Glomerular visceral epithelial cell (primary cell): Measurements from ENCODE around the gene SLC47A1.

Source experiments
- DNase-seq: peaks from one replicate; pipeline ENCODE4 v3.0.0-alpha.2; 2016; ENCODE audit errors: extremely low spot score

The SLC47A1 gene

DNA sequence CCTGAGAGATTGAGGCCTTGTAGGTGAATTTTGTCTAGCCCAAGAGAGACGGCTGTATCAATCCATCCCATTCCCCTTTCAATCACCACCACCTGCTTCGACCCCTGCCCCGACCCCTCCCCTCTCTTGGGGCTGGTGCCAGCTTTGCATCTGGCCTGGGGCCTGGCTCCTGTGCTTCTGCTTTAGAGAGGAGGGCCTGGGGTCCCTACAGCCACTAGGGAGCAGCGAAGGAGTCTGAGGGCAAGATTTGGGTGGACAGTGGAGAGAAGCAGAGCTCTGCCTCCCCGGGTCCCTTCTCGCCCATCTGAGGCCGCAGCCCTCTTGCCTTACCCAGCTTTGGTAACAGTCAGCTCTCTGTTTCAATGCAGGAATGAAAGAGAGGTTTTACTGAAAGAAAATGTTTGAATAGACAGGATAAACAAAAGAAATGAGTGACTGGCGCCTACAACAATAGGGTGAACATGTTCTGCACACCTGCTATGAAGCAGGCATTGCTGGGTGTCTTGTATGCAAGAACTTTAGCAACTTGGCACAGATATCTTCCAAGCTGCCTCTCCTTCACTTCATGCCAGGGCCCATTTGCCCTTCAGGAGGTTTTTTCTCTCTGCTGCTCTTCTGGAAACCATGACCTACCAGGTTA is 57.4 kb downstream of the SLC47A1 start:
- DNase-seq = no peak

DNA sequence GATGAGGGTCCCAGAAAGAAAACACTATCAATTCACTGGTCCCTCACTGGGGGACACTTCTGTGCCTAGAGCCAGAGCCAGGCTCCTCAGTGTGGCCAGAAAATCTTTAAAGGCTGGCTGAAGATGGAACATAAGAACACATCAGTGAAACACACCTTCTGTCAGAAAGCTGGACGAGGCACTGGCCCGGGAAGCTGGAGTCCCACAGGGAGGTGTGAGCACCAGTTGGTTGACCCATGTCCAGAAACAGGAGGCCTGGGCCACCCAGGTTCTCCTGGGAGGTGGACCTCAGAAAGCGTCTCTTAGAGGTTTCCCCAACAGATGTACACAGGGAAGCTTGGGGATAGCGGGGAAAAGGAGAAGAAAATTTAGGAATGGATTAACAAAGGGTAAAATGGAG is 58.7 kb downstream of the SLC47A1 start:
- DNase-seq = no peak

DNA sequence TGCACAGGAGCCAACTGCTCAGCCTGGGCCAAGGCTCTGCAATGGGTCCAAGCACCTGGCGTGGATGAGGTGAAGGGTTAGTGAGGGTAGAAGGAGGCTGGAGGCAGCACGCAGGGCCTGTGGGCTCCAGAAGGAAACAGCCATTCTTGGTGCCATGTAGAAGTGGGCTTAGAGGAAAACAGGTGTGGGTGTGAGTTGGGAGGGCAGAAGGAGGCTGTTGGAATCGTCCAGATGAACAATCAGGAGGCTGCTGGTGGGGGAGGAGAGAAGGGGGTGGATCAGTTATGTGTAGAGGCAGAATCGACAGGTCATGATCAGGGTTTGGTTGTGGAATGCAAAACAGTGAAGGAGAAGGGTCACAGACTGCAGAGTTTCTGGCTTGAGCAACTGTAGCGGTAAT is 63.2 kb downstream of the SLC47A1 start:
- DNase-seq = no peak

DNA sequence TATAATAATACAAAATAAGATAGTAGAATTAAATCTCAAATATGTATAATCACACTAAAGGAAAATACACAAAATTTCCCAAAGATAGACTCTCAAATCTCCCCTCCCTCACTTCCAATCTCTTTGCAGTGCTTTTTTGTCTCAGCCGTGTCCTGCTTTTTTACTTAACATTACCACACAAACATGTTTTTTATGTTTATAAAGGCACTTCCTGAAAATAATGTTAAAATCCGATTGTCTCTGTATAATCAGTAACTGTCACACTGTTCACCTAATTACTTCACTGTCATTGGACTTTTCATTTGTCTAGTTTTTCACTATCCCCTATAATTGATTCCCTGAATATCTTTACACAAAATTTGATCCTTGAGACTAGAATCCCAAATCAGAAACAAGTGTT is 76.7 kb downstream of the SLC47A1 start:
- no peak for DNase-seq

DNA sequence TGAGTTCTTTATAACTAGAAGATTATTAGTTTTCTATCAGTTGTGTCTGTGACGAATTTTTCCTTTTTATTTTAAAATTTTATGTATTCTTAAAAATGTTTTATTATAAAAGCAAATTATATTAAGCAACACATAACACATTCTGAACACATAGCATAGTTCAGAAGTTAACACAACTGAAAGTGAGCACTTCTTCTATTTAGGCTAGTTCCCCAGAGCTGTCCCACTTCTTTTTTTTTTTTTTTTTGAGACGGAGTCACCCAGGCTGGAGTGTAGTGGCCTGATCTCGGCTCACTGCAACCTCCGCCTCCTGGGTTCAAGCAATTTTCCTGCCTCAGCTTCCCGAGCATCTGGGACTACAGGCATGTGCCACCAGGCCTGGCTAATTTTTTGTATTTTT is 77.2 kb downstream of the SLC47A1 start:
- no peak for DNase-seq

DNA sequence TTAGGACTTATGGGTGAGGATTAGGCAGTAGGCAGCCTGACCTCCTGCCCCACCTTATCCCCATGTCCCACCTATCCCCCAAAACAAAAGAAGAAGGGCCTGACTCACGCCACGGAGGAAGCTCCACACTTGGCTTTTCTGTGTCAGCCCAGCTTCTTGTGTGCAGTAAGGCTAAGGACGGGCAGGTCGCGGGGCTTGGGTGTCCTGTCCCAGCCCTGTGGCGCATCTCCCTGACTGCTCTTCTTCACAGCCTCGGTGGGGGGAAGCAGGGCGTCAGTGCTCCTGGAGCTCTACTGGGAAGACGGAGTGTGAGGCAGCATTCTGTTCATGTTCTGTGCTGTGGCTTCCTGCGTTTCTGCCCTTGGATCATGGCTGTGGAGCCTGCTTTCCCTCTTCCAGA is 80.3 kb downstream of the SLC47A1 start:
- DNase-seq = no peak

DNA sequence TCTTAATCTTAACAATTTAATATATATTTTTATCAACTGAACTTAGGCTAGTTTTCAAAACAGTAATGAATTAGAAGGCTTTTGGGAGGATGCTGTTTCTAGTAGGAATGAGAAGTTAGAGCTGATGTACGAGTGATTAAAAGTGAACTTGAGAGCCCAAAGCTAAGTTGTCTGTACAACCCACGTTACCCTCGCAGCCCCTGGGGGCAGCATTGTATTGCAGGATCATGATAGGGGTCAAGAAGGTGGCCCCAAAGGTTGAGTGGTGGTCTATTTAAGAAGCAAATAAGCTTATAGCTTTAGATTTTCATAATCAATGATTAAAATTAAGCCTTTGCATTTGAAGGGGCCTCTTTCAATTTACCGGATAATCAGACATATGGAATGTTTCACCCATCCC is 81.2 kb downstream of the SLC47A1 start:
- DNase-seq = no peak

DNA sequence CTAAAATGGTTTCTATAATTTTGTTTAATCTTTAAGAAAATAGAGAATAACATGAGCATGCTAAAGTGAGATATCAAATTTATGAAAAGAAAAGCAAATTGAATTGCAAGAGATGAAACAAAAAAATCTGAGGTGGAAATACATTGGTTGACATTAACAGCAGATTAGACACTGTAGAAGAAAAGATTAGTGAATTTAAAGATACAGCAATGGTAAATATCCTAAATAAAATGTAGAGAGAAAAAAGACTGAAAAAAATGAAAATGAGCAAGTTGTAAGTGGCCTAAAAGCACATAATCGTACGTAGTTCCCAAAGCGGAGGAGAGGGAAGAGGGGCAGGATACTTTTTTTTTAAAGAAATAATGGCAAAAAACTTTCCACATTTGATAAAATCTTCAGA is 84.4 kb downstream of the SLC47A1 start:
- no peak for DNase-seq

DNA sequence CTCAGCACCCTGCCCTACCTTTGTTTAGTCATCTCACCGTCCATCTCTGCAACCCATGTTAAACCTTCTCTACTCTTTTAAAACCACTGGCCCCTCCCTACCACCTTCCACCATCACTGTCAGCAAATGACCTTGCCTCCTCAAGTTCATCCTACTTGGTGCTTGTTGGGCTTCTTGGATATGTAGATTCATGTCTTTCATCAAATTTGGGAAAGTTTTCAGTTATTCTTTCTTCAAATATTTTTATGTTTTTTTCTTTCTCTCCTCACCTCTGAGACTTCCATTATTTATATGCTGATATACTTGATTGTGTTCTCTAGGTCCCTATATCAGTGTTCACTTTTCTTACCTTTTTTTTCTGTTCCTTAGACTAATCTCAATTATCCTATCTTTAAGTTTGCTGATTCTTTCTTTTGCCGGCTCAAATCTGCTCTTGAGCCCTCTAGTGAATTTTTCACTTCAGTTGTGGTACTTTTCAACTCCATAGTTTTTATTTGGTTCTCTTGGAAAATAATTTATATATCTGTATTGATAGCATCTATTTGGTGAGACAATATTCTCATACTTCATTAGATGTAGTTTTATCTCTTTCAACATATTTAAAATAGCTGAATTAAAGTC is 86.2 kb downstream of the SLC47A1 start:
- DNase-seq = no peak

DNA sequence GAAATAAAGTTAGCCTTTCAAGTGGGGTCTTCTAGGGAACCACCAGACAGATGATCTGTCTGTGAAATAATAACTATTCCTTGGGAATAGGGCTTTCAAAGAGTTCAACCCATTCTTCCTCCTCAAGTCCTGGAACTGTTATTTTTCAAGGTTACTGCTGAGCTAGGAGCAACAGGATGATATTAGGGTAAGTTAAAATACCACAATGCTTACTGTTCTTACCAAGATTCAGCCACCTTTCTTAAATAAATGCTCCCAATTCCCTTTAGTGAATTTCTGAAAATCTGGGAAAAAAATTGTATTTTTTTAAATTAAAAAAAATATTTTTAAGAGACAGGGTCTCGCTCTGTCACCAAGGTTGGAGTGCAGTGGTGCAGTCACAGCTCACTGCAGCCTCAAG is 88.0 kb downstream of the SLC47A1 start:
- DNase-seq = no peak

DNA sequence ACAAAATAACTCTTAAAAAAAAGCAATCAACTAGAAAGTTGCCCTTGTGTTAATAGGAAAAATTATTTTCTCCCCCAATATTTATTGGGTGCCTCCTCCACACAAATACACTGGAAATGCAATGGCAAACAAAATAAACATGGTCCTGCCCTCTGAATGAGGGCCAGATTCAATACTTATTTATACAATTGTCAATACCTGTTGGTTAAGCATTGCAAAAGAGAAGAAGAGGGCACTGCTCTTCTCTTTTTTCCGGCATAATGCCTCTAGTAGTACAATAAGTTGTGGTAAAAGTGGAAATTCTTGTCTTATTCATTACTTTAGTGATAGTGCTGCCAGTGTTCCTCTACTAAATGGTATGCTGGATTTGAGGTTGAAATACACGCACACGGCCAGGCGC is 92.4 kb downstream of the SLC47A1 start:
- DNase-seq = no peak
